Peyer's patch (tissue), 4 donors: ENCODE results near the gene METTL1.

Experiments used
- CTCF ChIP-seq, 6 experiments: fragments of 450-650 bp in 4 of 6; fragments of 200-600 bp in 2 of 6; sonication (generic) in 1 of 6; IDR thresholded peaks; one replicate each; pipeline ENCODE4 v1.5.1; 2017 to 2019; ENCODE audit warnings: antibody characterized with exemption in 6 of 6, mild to moderate bottlenecking in 3 of 6, moderate library complexity in 1 of 6
- POLR2A ChIP-seq, 2 donors: fragments of 450-650 bp; IDR thresholded peaks; one replicate each; pipeline ENCODE4 v1.5.1; 2017; ENCODE audit warnings: antibody characterized with exemption in 2 of 2, mild to moderate bottlenecking in 2 of 2, moderate library complexity in 2 of 2

GRCh38 chr12:57783466-57783801, 11.5 kb upstream of the METTL1 start:
- TF ChIP-seq CTCF (IDR thresholded peaks at IDR 0.05) (no peak), POLR2A (IDR thresholded peaks at IDR 0.05) (no peak)
